TTC549 (cell line): ENCODE results near the gene SLC35F3.
"Not testable (repeated sequence)": the region's sequence is repeated elsewhere in the genome, so short reads cannot be mapped to it uniquely, and the experiment has no call there.

ENCODE experiments used
- FAIRE-seq: peaks from 2 replicates; lab custom pipeline; 2012; peaks lifted over from hg19 to GRCh38; lab: Jason Lieb, UNC

SLC35F3 gene

GRCh38 chr1:234199476-234200127 is 295.1 kb downstream of the SLC35F3 start:
- no peak for FAIRE-seq

DNA sequence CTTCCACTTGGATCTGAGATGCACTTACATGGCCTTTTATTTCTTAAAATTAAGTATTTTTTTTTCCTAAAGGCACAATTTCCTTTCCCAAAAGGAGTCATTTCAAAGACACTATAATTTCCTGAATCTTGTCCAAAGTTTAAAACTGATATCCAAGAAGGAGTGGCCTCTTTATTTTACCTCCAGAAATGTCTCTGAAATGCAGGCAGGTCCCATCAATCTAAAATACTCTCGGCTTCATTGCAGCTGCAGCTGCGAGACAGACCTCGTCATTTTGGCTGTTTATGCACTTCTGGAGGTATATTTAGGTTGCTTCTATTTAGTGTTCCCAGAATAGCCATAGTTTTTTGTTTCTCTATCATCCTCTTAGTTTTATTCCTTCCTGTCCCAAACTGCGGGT is 296.1 kb downstream of the SLC35F3 start:
- no peak for FAIRE-seq

DNA sequence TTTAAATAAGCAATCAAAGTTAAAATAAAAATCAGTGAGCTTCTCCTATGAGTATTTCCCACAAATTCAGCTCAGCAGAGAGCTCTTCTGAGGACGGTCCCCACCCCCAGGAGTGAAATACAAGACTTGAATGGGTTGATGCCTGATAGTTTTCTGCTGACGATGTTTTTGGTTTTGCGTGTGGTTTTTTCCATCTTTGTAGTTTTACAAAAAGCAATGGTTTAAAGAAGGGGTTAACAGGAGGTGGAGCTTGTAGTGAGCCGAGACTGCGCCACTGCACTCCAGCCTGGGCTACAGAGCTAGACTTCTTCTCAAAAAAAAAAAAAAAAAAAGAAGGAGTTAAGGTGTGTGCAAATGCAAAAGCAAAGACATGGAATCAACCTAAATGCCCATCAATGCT is 297.1 kb downstream of the SLC35F3 start:
- FAIRE-seq = no peak

DNA sequence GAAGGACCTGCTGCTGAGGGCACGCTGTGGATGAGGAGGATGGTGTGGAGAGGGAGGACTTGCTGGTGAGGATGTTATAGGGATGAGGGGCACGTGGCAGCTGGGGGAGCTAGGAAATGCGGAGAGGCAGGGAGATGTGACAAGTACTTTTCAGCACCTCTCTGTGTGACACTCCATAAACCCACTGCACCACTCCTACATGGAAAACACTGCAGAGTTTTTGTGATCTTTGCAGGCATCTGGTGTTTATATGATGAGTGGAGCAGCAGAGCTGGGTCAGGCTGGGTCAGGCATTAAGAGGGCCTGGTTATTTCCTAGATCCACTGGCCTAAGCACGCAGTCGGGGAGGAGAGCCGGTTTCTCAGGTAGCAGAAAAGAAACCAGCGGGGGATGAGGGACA is 301.5 kb downstream of the SLC35F3 start:
- no peak for FAIRE-seq

DNA sequence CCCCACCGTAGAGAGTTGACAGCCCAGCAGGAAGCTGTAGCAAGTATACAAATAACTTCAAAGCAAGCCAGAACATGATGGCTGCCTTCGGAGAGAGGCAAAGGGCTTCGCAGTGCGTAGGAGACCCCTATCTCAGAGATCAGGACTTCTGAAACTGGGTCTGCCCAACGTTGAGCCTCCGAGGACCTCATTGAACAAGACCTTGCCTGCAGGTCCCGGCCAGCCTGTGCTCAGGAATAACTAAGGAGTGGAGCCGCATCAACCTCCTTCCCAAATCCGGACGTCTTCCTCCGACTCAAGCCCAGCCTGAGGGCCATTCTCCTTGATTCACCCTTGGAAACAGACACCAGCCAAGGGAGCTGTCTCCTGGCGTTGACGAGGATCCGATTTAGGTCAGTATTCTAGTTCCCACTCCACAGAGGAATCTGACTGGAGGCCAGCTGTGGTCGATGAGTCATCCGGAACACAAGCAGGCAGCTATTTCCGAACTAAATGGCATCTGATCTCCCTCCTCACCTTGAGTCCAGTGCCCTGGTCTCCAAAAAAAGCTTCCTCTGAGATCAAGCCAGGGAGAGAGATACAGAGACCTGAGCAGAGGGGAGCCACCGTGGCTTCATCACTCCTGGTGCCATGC is 302.3 kb downstream of the SLC35F3 start:
- no peak for FAIRE-seq

GRCh38 chr1:234208351-234208750 is 303.9 kb downstream of the SLC35F3 start:
- no peak for FAIRE-seq

DNA sequence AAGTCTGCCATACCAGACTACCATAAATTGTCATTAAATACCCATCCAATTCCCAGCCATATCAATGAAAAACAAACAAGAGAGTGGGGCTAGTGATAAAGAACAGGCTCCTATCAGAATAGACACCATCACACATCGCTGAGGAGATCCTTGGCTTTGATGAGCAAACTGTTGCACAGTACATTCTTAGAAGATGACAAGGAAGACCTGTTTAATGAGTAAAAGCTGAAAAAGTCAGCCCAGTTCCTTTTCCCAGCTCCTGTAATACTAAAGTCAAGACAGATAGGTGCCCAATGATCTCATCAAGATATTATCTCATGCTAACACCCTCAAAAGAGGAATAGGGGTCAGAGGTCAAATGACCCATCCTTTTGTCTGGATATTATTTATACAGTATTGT is 304.3 kb downstream of the SLC35F3 start:
- no peak for FAIRE-seq

- FAIRE-seq = not testable (repeated sequence)
These were observed 306.0 kb downstream of the SLC35F3 start for GRCh38 chr1:234210429-234210828.

GRCh38 chr1:234211855-234212254 is 307.4 kb downstream of the SLC35F3 start:
- FAIRE-seq = not testable (repeated sequence)

DNA sequence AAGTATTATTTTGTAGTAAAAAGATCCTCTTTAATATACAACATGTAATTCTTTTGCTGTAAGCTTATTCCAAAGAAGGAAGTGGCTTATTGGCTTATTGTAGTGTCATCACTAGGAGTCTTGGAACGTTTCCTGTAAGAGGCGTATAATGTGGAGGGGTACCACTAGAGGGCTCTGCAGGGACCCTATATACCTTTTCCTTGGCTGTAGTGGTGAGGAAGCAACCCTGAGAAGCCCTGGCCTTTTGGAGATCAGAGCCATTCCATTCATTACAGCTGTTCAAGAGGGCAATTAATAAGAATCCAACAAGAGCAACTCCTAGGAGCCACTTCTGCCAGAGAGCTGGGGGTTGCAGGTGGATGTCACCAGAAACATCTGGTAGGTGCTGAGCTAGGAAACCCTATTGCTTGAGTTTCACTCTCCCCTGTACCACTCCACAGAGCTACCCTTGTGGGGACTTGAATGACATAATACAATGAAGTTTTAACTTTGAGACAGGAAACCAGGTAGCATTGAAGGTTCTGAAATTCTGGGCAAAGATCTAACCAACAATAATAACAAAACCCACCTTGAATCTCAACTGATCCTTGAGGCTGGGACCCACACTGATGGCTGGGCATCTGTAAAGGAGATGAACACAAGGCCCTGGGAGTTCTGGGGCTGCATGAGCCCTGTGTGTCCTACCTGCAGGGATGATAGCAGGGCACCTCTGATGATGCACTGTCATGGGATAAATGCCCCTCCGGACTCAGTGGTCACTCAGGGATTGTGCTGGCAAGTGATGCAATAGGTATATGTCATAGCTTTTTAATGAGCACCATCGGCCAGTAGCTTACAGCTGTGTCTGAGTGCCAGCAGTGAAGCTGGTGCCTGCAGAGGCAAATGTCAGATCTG is 308.5 kb downstream of the SLC35F3 start:
- FAIRE-seq = no peak

- no peak for FAIRE-seq
These were observed 309.2 kb downstream of the SLC35F3 start for GRCh38 chr1:234213658-234214128.

DNA sequence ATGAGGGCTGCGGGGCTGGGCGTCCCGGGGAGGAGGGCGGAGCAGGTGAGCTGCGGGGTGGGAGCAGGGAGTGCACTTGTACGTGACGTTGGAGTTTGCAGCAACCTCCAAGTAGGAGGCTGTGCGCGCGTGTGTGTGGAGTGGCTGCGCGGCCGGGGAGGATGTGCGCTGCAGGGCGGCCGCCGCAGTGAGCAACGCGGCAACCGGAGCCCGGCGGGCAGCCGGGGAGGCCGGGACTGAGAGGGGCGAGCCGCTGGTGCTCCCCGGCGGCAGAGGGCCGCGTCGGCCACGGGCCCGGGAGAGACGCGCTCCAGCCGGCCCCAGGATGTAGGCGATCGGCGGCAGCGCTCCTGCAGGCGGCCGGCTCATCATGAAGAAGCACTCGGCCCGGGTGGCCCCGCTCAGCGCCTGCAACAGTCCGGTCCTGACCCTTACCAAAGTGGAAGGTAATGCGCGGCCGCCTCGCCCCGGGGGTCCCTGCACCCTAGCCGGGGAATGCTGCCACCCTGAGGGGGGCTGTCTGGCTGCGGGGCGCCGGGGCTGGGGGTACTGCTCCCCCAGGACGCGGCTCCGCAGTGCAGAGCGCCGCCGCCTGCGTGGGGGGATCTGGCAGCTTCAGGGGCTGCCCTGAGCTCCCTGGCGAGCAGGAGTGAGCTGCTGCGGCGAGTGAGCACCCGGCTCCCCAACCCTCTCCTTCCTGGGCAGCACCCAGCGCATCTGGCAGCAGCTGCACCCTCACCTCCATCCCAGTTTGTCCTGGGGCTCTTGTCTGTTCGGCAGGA is 309.8 kb downstream of the SLC35F3 start:
- no peak for FAIRE-seq

DNA sequence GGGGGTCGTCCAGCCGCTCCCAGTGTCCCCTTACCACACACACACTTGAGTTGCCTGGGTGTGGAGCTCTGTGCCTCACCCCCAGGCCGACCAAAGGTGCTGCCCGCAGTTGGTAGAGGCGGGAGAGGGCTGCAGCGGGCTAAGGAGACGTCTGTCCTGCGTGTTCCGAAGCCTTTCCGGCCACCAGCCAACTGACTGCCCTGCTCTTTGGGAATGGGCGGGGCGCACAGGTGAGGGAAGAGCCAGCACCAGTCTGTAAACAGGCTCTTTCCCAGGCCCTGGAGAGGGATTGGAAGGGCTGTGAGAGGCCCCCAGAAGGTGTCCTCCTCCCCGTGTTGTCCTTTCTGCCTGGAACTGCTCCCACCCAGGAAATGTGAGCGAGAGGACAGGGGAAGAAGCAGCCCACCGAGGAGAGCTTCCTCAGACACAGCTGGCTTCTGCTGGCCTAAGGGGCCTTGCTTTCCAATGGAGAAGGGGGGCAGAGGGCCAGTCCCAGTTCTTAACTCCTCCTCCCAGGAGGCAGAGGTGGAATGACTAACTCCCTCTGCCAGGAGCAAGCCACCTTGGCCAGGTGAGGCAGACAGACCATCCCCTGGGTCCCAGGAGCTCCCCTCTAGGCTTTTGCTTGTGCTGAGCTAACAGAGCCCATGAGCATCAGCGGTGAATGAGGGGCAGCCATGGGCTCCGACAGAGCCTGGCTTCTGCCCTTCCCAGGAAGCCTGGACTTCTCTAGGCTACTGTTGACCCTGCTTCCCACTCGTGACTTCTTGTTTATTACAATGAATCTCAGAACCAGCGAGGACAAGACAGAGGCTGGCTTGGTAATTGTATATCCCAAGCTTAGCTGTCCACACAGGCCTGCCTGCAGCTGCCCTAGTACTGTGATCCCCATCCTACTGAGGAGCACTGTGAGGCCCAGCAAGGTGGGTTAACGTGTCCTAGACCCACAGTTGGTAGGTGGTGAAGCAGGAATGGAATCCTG is 310.7 kb downstream of the SLC35F3 start:
- no peak for FAIRE-seq

DNA sequence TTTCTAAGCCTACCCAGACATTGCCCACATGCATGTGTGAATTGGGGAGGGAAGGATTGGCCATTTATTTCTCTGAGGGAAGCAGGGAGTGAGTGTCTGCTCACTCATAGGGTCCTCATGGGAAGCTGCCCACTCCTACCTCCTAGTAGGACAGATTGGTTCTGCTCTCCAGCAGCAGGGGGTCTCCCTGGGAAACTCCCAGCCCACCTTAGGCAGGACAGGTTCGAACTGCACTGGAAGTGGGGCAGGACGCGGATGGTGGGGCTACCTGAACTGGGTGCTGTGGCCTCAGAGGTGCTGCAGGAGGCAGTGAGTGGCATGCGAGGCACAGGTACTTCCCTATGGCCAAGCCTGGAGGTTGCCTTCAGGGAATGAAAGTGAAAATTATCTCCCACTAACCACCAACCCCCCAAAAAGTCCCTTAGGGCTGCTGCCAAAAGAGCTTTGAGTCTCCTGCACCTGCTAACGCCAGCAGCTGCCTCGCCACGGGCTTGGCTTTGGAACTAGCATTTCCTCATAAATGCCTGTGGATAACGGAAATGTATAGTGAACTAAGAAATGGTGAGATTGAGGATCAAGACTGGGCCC is 311.7 kb downstream of the SLC35F3 start:
- no peak for FAIRE-seq

DNA sequence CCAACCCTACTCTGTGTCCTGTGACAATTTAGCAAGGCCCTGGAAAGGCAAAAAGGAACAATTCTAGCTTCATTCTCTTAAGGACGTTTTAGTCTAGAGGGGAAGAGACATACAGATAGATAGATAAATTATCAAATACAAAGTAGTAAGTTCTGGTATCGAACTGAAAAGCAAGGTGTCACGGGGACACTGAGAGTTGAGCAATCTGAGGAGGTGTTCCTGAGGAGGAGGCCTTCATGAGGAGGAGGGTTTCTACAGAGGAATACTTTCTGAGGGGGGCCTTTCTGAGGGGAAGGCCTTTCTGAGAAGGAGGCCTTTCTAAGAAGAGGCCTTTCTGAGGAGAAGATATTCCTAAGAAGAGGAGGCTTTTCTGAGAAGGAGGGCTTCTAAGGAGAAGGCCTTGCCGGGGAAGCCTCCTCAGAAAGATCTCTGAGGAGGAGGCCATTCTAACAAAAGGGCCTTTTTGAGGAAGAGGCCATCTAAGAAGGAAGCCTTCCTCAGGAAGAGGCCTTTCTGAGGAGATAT is 312.9 kb downstream of the SLC35F3 start:
- no peak for FAIRE-seq

DNA sequence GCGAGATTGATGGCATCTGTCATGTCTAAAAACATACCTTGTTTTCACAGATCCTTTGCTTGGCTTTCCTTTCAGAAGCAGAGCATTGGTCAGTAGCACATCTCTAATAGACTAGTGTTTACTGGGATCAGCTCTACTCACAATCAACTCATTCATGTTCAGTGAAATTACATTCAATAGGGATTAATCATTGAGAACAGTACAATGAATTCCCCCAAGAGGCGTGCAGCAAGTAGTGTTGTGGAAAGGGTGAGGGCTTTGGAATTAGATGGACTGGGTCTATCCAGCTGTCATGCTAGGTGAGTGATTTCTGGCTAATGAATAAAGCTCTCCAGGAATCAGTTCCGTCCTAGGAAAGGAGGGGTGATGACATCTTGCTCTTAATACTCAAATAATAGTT is 313.6 kb downstream of the SLC35F3 start:
- FAIRE-seq = no peak

- FAIRE-seq = no peak
These were observed 315.2 kb downstream of the SLC35F3 start for GRCh38 chr1:234219711-234220110.

DNA sequence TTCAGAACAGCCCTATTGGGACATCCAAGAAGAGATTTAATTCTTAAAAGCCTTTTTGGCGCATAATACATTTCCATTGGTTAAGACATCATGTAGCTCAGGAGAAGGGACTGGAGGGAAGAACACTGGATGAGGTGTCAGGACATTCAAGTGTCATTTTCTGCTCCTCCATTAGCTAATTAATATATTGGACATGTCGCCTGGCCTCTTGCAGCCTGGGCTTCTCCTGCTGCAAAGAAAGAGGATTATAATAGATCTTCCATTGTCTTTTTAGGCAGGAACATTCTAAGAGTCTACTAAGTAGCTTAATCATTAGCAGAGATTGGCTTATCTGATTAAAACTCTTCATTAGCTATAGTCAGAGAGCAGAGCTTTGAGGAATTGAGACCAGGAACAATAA is 317.1 kb downstream of the SLC35F3 start:
- no peak for FAIRE-seq

DNA sequence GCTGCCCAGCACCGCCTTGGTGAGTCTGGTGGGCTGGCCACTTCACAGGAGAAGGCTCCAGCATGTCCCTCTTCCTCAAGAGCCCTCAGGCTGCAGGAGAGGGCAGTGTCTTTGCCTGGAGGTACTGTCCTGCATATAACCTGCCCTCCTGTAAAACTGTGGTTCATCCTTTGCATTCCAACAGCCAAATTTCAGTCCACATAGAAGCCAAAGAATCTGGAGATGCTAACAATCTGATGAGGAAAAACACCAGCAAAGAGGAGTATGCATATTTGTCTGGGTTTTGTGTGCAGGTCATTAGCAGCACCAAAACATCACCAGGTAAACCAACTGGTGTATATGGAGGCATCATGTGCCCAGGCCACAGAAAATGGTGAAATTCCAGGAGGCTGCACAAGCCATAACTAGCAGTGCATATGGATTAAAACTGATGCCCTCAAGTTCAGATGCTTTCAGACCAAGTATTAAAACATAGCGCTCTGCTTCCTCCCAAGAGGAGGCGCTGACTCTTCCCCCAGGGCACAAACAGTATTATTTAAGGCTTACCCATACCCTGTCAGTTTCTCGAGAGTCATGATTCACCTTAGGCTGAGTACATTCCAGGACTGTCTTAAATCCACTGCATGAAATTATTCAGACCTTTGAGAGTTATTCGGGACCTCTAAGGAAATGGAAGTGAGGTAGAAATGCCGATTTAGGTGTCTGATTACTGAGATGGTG is 318.2 kb downstream of the SLC35F3 start:
- FAIRE-seq = no peak
